HepG2 (cell line): ENCODE results near the gene TMEM132D. TPM values are rescaled to one million over a fixed set of nuclear protein-coding genes. Genes with fewer than 3 reads are reported as not detected.

Experiments
- ATAC-seq: fragments of 200-7000 bp; cut with Tn5 transposase; 3 replicates; pipeline ENCODE4 v1.9.1; 2020; ENCODE audit warnings: mild to moderate bottlenecking, moderate library complexity
- BruUV-seq: library from RNA; stranded (reverse); fragments of 400-500 nt; replicated peaks from 2 replicates; lab custom pipeline; 2021; lab: Mats Ljungman, UMichigan
- CTCF ChIA-PET: fragments of 300-600 bp; formaldehyde crosslinking; extraction: SDS; loops from one replicate; lab custom pipeline; 2021; ENCODE audit warnings: low total read pairs, inconsistent platforms, low intra/inter-chr PET ratio; lab: Yijun Ruan, JAX
- POLR2A ChIA-PET: fragments of 350-600 bp; sonication (Branson Sonifier 250); formaldehyde crosslinking; loops from one replicate; lab custom pipeline; 2020; ENCODE audit warnings: antibody characterized with exemption, inconsistent platforms; lab: Yijun Ruan, JAX
- DNase-seq: peaks from one replicate; pipeline ENCODE4 v3.0.0-alpha.2; 2015; ENCODE audit warnings: low spot score
- FAIRE-seq: peaks from 3 replicates; lab custom pipeline; 2011; peaks lifted over from hg19 to GRCh38; lab: Jason Lieb, UNC
- H2AFZ ChIP-seq: one replicate; pipeline ENCODE4 v1.6.1; 2011; ENCODE audit warnings: low read length, inconsistent platforms
- H3K27ac ChIP-seq: fragments of 300-600 bp; 3 replicates; pipeline ENCODE4 v1.8.0; 2011; ENCODE audit warnings: mixed run types, mild to moderate bottlenecking, mixed read lengths, low read length, inconsistent platforms; ENCODE audit not compliant: insufficient read depth; ENCODE audit errors: extremely low read length
- H3K27me3 ChIP-seq, 2 experiments: fragments of 200-600 bp in 1 of 2; 2 replicates in 1 of 2; 3 replicates in 1 of 2; pipeline versions ENCODE4 v1.6.0 to v1.8.0; 2011; ENCODE audit warnings: low read length in 2 of 2, mild to moderate bottlenecking in 2 of 2, moderate library complexity in 2 of 2, inconsistent platforms in 1 of 2; ENCODE audit not compliant: insufficient read depth in 2 of 2, control insufficient read depth in 1 of 2
- H3K36me3 ChIP-seq, 2 experiments: fragments of 200-600 bp in 1 of 2; replicated peaks in 1 of 2; 2 replicates in 1 of 2; 3 replicates in 1 of 2; pipeline versions ENCODE4 v1.5.1 to v1.8.0; 2011; ENCODE audit warnings: low read length in 2 of 2, inconsistent platforms in 1 of 2; ENCODE audit not compliant: insufficient read depth in 2 of 2, control insufficient read depth in 1 of 2
- H3K4me1 ChIP-seq: 2 replicates; pipeline ENCODE4 v1.5.1; 2012; ENCODE audit warnings: low read length, inconsistent platforms; ENCODE audit not compliant: insufficient read depth
- H3K4me2 ChIP-seq: 2 replicates; pipeline ENCODE4 v1.6.0; 2011; ENCODE audit warnings: low read depth, low read length, inconsistent platforms
- H3K4me3 ChIP-seq, 3 experiments: fragments of 200-600 bp in 1 of 3; sonication (generic), shearing (Covaris generic) in 1 of 3; replicated peaks in 1 of 3; 2 replicates each; pipeline ENCODE4 v1.5.1; 2011 to 2016; ENCODE audit warnings: low read length in 3 of 3, inconsistent platforms in 2 of 3, low read depth in 2 of 3, mild to moderate bottlenecking in 2 of 3, control low read depth in 1 of 3, mixed read lengths in 1 of 3; ENCODE audit not compliant: insufficient read depth in 1 of 3
- H3K79me2 ChIP-seq: one replicate; pipeline ENCODE4 v1.6.1; 2011; ENCODE audit warnings: low read length, inconsistent platforms; ENCODE audit not compliant: insufficient read depth
- H3K9ac ChIP-seq: 2 replicates; pipeline ENCODE4 v1.6.0; 2011; ENCODE audit warnings: mild to moderate bottlenecking, low read depth, low read length, inconsistent platforms; ENCODE audit not compliant: insufficient read depth
- H3K9me3 ChIP-seq: 2 replicates; pipeline ENCODE4 v1.5.1; 2012; ENCODE audit warnings: mild to moderate bottlenecking, low read length
- H4K20me1 ChIP-seq: 2 replicates; pipeline ENCODE4 v1.6.0; 2011; ENCODE audit warnings: inconsistent platforms, mild to moderate bottlenecking, low read length, moderate library complexity; ENCODE audit not compliant: insufficient read depth
- CBFB ChIP-seq: sonication (generic); formaldehyde crosslinking; IDR thresholded peaks from 2 replicates; pipeline ENCODE4 v1.4.0; 2020; ENCODE audit warnings: missing genetic modification reagents
- FOXK2 ChIP-seq: fragments of 450-650 bp; IDR thresholded peaks from 2 replicates; pipeline ENCODE4 v1.6.1; 2016
- RARG ChIP-seq: sonication (generic); formaldehyde crosslinking; IDR thresholded peaks from 2 replicates; pipeline ENCODE4 v1.4.0; 2020; ENCODE audit warnings: low read depth, mild to moderate bottlenecking, missing genetic modification reagents
- SRSF1 ChIP-seq: fragments of 200-400 bp; formaldehyde crosslinking; optimal IDR thresholded peaks from 2 replicates; pipeline ENCODE3; 2017; ENCODE audit warnings: mild to moderate bottlenecking, low read depth, low read length, moderate library complexity
- YEATS4 ChIP-seq: sonication (generic); formaldehyde crosslinking; IDR thresholded peaks from 2 replicates; pipeline ENCODE4 v1.4.0; 2020; ENCODE audit warnings: missing genetic modification reagents, borderline replicate concordance
- ZNF382 ChIP-seq: sonication (generic); formaldehyde crosslinking; IDR thresholded peaks from 2 replicates; pipeline ENCODE4 v1.5.0; 2020; ENCODE audit warnings: missing genetic modification reagents, mild to moderate bottlenecking, borderline replicate concordance
- ZNF777 ChIP-seq: sonication (generic); formaldehyde crosslinking; IDR thresholded peaks from 2 replicates; pipeline ENCODE4 v1.4.0; 2020; ENCODE audit warnings: missing genetic modification reagents
- WGBS: methylation state at CpG from one replicate; pipeline ENCODE4 v1.1.6; 2017; ENCODE audit warnings: low lambda C conversion rate; 5-methylcytosine and 5-hydroxymethylcytosine counted together
- in situ Hi-C: cut with HindIII; loops from 2 replicates; pipeline ENCODE4 v1.10.0; 2017; ENCODE audit warnings: low pct_unique_long_range_greater_than_20kb; ENCODE audit not compliant: extremely low pct_ligation_motif_present
- intact Hi-C: fragments of 100-400 bp; cut with micrococcal nuclease; formaldehyde crosslinking; loops from one replicate; pipeline ENCODE4 v1.10.0; 2022; ENCODE audit not compliant: unreplicated experiment
- polyA plus RNA-seq, 8 experiments: library from polyadenylated mRNA; depleted of rRNA in 3 of 8; stranded (reverse) in 7 of 8; unstranded in 1 of 8; fragments of >200 nt; fragmentation: Illumina TruSeq in 4 of 8; extraction: Trizol in 4 of 8; gene quantifications; 2 replicates each; pipeline versions ENCODE4 v1.2.1 to v1.2.3, GENCODE V29; 2011 to 2016; ENCODE audit warnings: low read depth in 4 of 8, missing spikeins in 1 of 8, mixed read lengths in 1 of 8; ENCODE audit not compliant: insufficient read depth in 1 of 8
- total RNA-seq, 5 experiments: library from RNA; depleted of rRNA; stranded (reverse); fragments of >200 nt; fragmentation: Illumina TruSeq; extraction: Trizol; gene quantifications; 2 replicates each; pipeline ENCODE4 v1.2.3, GENCODE V29; 2016; ENCODE audit warnings: low read depth in 1 of 5

The TMEM132D gene
- total and polyA plus RNA-seq, 2 of the 13 experiments (the other 11 are each of a cell fraction or from before 2014, with no cell fraction given): not detected

GRCh38 chr12:129825316-129825715 lies 78.5 kb downstream of the TMEM132D start:
- intact Hi-C loops (no loop called here), in situ Hi-C loops (no loop called here)

GRCh38 chr12:129821964-129822363 lies 81.9 kb downstream of the TMEM132D start:
- Histone ChIP-seq H3K79me2 (no peaks in the 10 kb centered on the region), H4K20me1 (no peaks in the 10 kb centered on the region), H3K27me3 (peaks cover 0 to 6% of the 10 kb centered on the region in 2 experiments; a peak in 2 of 5 replicates), H3K36me3 (no peaks in the 10 kb centered on the region), H3K9ac (no peak overlapping the region), H3K9me3 (no peaks in the 10 kb centered on the region), H3K4me3 (no peak overlapping the region), H3K4me1 (no peaks in the 10 kb centered on the region), H3K4me2 (no peak overlapping the region), H2AFZ (no peak overlapping the region)
- DNase-seq (no peak), FAIRE-seq (no peak), ATAC-seq (no peak)
- in situ Hi-C loops (no loop called here), intact Hi-C loops (no loop called here)
- ChIA-PET POLR2A (no interaction called here), CTCF (no interaction called here)
- no TSS peak for BruUV-seq
- TF ChIP-seq FOXK2 (no peak), ZNF777 (CRISPR knock-in tag) (no peak), CBFB (CRISPR knock-in tag) (no peak), RARG (no peak), SRSF1 (no peak), ZNF382 (CRISPR knock-in tag) (no peak)
- TF ChIP-seq, all 625 proteins: peak for 0
- WGBS: 3% methylated on average over 4 of the region's 5 CpGs
- H3K27ac ChIP-seq: no peak overlapping the region

More at GRCh38 chr12:129825316-129825715, 78.5 kb downstream of the TMEM132D start:
- FAIRE-seq (no peak), ATAC-seq (no peak), DNase-seq (no peak)
- no peak overlapping the region for H3K4me3 ChIP-seq
- H3K4me1 ChIP-seq: no peaks in the 10 kb centered on the region
- WGBS: 10% methylated on average over 7 of the region's 9 CpGs
- no peaks in the 10 kb centered on the region for H3K36me3 ChIP-seq
- no peaks in the 10 kb centered on the region for H3K9me3 ChIP-seq
- TF ChIP-seq YEATS4 (CRISPR knock-in tag): no peak
- no TSS peak for BruUV-seq
- H2AFZ ChIP-seq: no peak overlapping the region
- CTCF ChIA-PET: no interaction called here
- no peak overlapping the region for H3K27ac ChIP-seq
- POLR2A ChIA-PET: no interaction called here
- peaks cover 0 to 6% of the 10 kb centered on the region in 2 experiments; a peak in 2 of 5 replicates for H3K27me3 ChIP-seq
- H3K4me2 ChIP-seq: no peak overlapping the region
- no peaks in the 10 kb centered on the region for H3K79me2 ChIP-seq
- H3K9ac ChIP-seq: no peak overlapping the region
- no peaks in the 10 kb centered on the region for H4K20me1 ChIP-seq
